Liver (tissue), 9 donors: Measurements from ENCODE around the gene REEP1. TPM values are rescaled to one million over a fixed set of nuclear protein-coding genes. Genes with fewer than 3 reads are reported as not detected.

Source experiments
- DNase-seq: peaks from one replicate; pipeline ENCODE4 v3.0.0-alpha.2; 2017; ENCODE audit warnings: low spot score
- H3K27ac ChIP-seq, 2 donors: one replicate each; pipeline ENCODE4 v1.7.0; 2013; ENCODE audit warnings: inconsistent platforms in 2 of 2, low read length in 2 of 2, control low read depth in 1 of 2, low read depth in 1 of 2, mild to moderate bottlenecking in 1 of 2
- H3K27me3 ChIP-seq, 4 donors: one replicate each; pipeline versions ENCODE4 v1.6.1 to v1.7.0; 2013; ENCODE audit warnings: low read length in 3 of 4, inconsistent platforms in 1 of 4, mild to moderate bottlenecking in 1 of 4, moderate library complexity in 1 of 4; ENCODE audit not compliant: control insufficient read depth in 4 of 4, insufficient read depth in 4 of 4
- H3K36me3 ChIP-seq, 4 donors: one replicate each; pipeline versions ENCODE4 v1.6.1 to v1.7.0; 2013; ENCODE audit warnings: low read length in 3 of 4, mild to moderate bottlenecking in 3 of 4, low read depth in 1 of 4, moderate library complexity in 1 of 4; ENCODE audit not compliant: control insufficient read depth in 4 of 4, insufficient read depth in 3 of 4
- H3K4me1 ChIP-seq, 4 donors: one replicate each; pipeline versions ENCODE4 v1.6.1 to v1.7.0; 2013; ENCODE audit warnings: low read length in 3 of 4, mild to moderate bottlenecking in 3 of 4, moderate library complexity in 1 of 4; ENCODE audit not compliant: control insufficient read depth in 4 of 4, insufficient read depth in 4 of 4
- H3K4me3 ChIP-seq, 3 donors: one replicate each; pipeline versions ENCODE4 v1.6.1 to v1.7.0; 2013; ENCODE audit warnings: low read length in 3 of 3, control low read depth in 1 of 3, low read depth in 1 of 3, mild to moderate bottlenecking in 1 of 3
- H3K9ac ChIP-seq, 2 donors: one replicate each; pipeline ENCODE4 v1.7.0; 2013; ENCODE audit warnings: low read length in 2 of 2, mild to moderate bottlenecking in 2 of 2, moderate library complexity in 2 of 2, control low read depth in 1 of 2, low read depth in 1 of 2
- H3K9me3 ChIP-seq, 4 donors: one replicate each; pipeline versions ENCODE4 v1.6.1 to v1.7.0; 2013; ENCODE audit warnings: low read length in 3 of 4; ENCODE audit not compliant: control insufficient read depth in 4 of 4
- CTCF ChIP-seq: fragments of 150-350 bp; IDR thresholded peaks from 2 replicates; pipeline ENCODE4 v1.5.1; 2017; ENCODE audit warnings: improper control_type of control experiment, low read depth, low read length; ENCODE audit not compliant: missing input control
- FOXA1 ChIP-seq: IDR thresholded peaks from 2 replicates; pipeline ENCODE4 v1.6.1; 2016; ENCODE audit warnings: antibody characterized with exemption
- FOXA2 ChIP-seq: IDR thresholded peaks from 2 replicates; pipeline ENCODE4 v1.6.1; 2016; ENCODE audit warnings: antibody characterized with exemption
- GABPA ChIP-seq, 2 donors: IDR thresholded peaks in 1 of 2; conservative IDR thresholded peaks in 1 of 2; 2 replicates each; pipeline ENCODE4 v1.6.1; 2016; ENCODE audit warnings: antibody characterized with exemption in 2 of 2, mild to moderate bottlenecking in 1 of 2, moderate library complexity in 1 of 2
- HNF4A ChIP-seq, 2 donors: conservative IDR thresholded peaks; 2 replicates each; pipeline ENCODE4 v1.6.1; 2016; ENCODE audit warnings: antibody characterized with exemption in 2 of 2, mild to moderate bottlenecking in 2 of 2
- JUND ChIP-seq, 2 donors: IDR thresholded peaks; 2 replicates each; pipeline ENCODE4 v1.6.1; 2016; ENCODE audit warnings: antibody characterized with exemption in 2 of 2
- MAX ChIP-seq: IDR thresholded peaks from 2 replicates; pipeline ENCODE4 v1.6.1; 2016; ENCODE audit warnings: antibody characterized with exemption
- NR2F2 ChIP-seq: IDR thresholded peaks from 2 replicates; pipeline ENCODE4 v1.6.1; 2016; ENCODE audit warnings: antibody characterized with exemption
- RAD21 ChIP-seq, 2 donors: IDR thresholded peaks; 2 replicates each; pipeline ENCODE4 v1.6.1; 2016; ENCODE audit warnings: antibody characterized with exemption in 2 of 2, mild to moderate bottlenecking in 2 of 2
- REST ChIP-seq: IDR thresholded peaks from 2 replicates; pipeline ENCODE4 v1.6.1; 2016; ENCODE audit warnings: antibody characterized with exemption, mild to moderate bottlenecking
- RXRA ChIP-seq, 2 donors: IDR thresholded peaks; 2 replicates each; pipeline ENCODE4 v1.6.1; 2017 to 2018; ENCODE audit warnings: antibody characterized with exemption in 2 of 2, mild to moderate bottlenecking in 1 of 2
- SP1 ChIP-seq: IDR thresholded peaks from 2 replicates; pipeline ENCODE4 v1.6.1; 2018; ENCODE audit warnings: antibody characterized with exemption, mild to moderate bottlenecking
- TAF1 ChIP-seq: conservative IDR thresholded peaks from 2 replicates; pipeline ENCODE4 v1.6.1; 2016; ENCODE audit warnings: antibody characterized with exemption, mild to moderate bottlenecking
- YY1 ChIP-seq: IDR thresholded peaks from 2 replicates; pipeline ENCODE4 v1.6.1; 2016; ENCODE audit warnings: antibody characterized with exemption, mild to moderate bottlenecking
- ZBTB33 ChIP-seq: IDR thresholded peaks from 2 replicates; pipeline ENCODE4 v1.6.1; 2016; ENCODE audit warnings: antibody characterized with exemption
- WGBS: extraction: QIAGEN DNeasy Blood & Tissue Kit; methylation state at CpG from one replicate; pipeline ENCODE4 v1.1.7; 2013; 5-methylcytosine and 5-hydroxymethylcytosine counted together
- polyA plus RNA-seq, 2 donors: library from polyadenylated mRNA; stranded (reverse) in 1 of 2; unstranded in 1 of 2; fragments of 200-250 nt in 1 of 2; fragments of >200 nt in 1 of 2; fragmentation: Nextera tagmentation in 1 of 2; extraction: Ambion mirVana in 1 of 2; gene quantifications; one replicate each; pipeline versions ENCODE4 v1.2.1 to v1.2.3, GENCODE V29; 2013 to 2015
- total RNA-seq, 2 donors: library from RNA; depleted of rRNA; stranded (reverse); fragments of >200 nt; gene quantifications; one replicate each; pipeline ENCODE4 v1.2.3, GENCODE V29; 2014
- donor health status: healthy.
- donor health status: healthy.
- donor health status: healthy.
- donor health status: healthy.
- donor health status: healthy.

REEP1 gene
- total and polyA plus RNA-seq, 4 donors, result 0.46 to 1.7 (median 0.89) TPM

- TF ChIP-seq ZBTB33, result no peak
- no peak for TF ChIP-seq CTCF
- no peak for TF ChIP-seq MAX
Measured at GRCh38 chr2:86219896-86220295, 117.5 kb downstream of the REEP1 start (continued).

GRCh38 chr2:86218124-86218523 is 119.3 kb downstream of the REEP1 start:
- H3K27ac ChIP-seq, result no peak overlapping the region
- DNase-seq, result no peak
- no peak overlapping the region for H3K9ac ChIP-seq
- H3K27me3 ChIP-seq, result no peaks in the 10 kb centered on the region
- H3K36me3 ChIP-seq, result no peaks in the 10 kb centered on the region
- peaks cover 0 to 9% (median 4%) of the 10 kb centered on the region in 4 donors for H3K4me1 ChIP-seq
- 88% methylated on average over 4 of the region's 4 CpGs for WGBS
- TF ChIP-seq FOXA1 (no peak), NR2F2 (no peak), RAD21 (IDR thresholded peaks at IDR 0.05) (no peak), MAX (no peak), SP1 (no peak), HNF4A (conservative IDR thresholded peaks at IDR 0.05) (no peak), JUND (IDR thresholded peaks at IDR 0.05) (no peak), GABPA (IDR thresholded peaks at IDR 0.05 in 1 of 2, conservative IDR thresholded peaks at IDR 0.05 in 1 of 2) (no peak), TAF1 (no peak), YY1 (no peak), FOXA2 (no peak), RXRA (IDR thresholded peaks at IDR 0.05) (no peak), REST (no peak)
- no peaks in the 10 kb centered on the region for H3K9me3 ChIP-seq
- H3K4me3 ChIP-seq, result no peak overlapping the region
